HUDEP-2 (cell line): ENCODE data around the gene LINC01488.

Experiments used
- DNase-seq, 76 experiments: peaks; one replicate each; lab custom pipeline; 2025; ENCODE audit not compliant: unreplicated experiment in 76 of 76; lab: John Stamatoyannopoulos, UW

The LINC01488 gene

DNA sequence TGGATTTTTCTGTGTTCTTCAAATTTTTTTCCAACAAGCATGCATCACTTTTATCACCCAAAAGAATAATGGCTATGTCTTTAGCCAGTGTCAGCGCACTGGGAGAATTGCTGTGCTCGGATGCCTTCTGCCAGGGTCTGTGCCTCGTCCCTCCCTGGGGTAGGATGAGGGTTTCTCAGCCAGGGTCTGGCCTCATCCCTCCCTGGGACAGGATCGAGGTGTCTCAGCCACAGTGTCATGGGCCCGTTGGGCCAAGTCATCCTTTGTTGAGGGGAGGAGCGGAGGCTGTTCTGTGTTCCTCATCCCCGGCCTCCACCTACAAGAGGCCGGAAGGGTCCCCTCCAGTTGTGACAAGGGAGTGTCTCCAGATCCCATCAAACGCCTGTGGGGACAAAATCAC, 22.7 kb downstream of the LINC01488 start:
- no peak for DNase-seq

GRCh38 chr11:69504576-69505335, 23.3 kb downstream of the LINC01488 start:
- no peak for DNase-seq

DNA sequence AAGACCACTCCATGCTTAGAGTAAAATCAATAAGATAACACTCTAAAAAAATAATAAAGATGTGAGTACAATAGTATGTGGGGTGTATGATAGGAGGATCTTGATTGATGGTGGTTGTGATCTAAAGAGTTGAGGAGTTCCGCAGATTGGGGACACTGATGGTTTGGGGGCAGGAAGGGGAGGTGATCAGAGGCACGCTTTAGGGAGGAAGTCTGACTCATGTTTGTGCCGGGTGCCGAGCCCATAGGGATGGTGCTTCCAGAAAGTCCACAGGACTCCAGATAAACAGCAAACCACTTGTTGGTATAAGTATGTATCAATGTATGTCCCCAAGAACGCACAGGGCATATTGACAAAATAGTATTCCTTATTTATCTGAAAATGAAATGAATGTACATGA, 27.5 kb downstream of the LINC01488 start:
- no peak for DNase-seq

- DNase-seq, result no peak
These were observed 27.9 kb downstream of the LINC01488 start for GRCh38 chr11:69509381-69509780.

DNA sequence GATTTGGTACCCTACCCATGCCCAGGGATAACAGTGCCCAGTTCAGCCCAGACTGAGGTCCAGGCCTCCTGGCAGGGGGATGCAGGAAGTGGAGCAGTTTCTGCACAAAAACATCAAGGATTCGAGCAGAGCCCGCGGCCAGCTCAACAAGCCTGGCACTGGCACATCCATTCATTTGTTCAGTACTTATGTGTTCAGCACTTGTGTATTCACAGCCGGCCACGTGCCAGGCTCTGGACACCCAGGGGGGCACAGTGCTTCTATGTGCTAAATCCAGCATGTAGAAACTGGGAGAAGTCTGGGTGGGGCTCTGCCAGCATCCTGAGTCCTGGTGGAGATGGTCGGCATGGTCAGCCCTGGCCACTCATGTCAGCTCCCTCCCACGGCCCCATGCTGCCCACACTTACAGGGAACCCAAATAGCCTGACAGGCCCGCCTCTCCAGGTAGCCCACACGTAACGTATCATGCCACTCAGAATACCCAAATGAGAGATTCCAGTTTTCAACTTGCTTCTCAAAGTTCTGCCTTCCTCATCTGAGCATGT, 28.5 kb downstream of the LINC01488 start:
- no peak for DNase-seq

GRCh38 chr11:69510471-69511357, 29.3 kb downstream of the LINC01488 start:
- DNase-seq, result no peak

DNA sequence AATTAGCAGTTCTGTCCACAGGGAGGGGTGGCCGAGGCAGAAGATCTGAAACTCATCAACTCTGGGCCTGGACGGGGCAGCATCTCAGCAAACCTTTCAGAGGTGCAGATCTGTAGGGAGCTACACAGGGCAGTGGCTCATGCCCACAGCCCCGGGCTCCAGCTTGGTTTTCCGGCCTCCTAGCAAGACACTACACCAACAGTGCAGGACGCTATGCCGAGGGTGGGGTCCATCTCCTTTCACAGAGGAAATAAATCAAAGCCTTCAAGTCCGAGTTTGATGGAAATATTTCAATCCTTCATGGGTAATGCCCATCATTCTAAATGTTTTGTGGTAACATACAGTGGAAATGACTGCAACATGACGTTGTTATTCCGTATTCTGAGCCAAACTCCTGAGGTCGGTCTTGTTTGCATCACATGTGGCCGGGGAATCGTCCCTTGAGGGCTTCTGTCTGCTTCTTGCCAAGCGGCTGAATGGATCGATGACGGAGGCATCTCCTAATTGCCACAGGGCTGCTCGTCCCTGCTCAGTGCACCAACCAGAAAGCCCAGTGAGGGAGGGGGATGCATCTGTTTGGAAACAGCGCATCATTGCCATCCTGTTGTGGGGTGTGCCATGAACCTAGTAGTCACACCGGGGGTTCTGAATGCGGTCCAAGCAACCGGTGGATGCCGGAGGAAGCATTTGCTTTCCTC, 30.0 kb downstream of the LINC01488 start:
- DNase-seq, result no peak

DNA sequence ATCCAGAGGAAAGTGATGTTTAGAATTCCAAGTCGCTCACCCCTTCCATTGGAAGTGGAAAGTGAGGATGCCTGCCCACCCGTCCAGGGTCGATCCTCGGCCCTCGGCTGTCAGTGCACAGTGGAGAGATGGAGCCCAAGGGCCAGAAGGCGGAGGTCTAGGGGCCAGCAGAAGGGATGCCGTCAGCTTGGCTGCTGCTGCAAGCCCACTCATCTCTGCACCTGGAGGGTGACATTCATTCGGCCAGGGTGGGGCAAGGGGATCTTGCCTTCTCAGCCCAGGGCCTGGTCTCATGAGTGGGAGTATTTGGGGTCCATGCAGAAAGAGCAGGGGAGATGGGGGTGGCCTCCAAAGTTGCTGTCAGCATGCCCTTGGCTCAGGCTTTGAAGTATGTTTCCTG, 30.7 kb downstream of the LINC01488 start:
- no peak for DNase-seq

GRCh38 chr11:69512790-69513189, 31.3 kb downstream of the LINC01488 start:
- DNase-seq, result no peak

DNA sequence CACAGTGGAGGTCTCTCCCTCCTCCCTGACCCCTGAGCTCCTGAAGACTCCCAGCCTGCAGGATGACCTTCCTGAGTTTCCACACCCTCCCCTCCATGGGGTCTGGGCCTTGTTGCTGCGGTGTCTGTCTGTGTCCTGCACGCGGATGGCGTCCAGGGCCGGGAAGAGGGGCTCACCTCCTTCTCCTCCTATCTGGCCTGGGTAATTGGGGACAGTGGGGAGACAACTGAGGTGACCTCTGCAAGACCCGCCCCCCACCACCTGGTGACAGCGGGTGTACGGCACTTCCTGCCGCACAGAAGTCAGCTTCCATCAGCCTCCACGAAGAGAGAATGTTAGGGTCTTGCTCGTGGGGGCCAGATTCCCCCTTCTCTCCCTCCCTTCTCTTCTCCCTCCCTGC, 31.7 kb downstream of the LINC01488 start:
- DNase-seq, result no peak

DNA sequence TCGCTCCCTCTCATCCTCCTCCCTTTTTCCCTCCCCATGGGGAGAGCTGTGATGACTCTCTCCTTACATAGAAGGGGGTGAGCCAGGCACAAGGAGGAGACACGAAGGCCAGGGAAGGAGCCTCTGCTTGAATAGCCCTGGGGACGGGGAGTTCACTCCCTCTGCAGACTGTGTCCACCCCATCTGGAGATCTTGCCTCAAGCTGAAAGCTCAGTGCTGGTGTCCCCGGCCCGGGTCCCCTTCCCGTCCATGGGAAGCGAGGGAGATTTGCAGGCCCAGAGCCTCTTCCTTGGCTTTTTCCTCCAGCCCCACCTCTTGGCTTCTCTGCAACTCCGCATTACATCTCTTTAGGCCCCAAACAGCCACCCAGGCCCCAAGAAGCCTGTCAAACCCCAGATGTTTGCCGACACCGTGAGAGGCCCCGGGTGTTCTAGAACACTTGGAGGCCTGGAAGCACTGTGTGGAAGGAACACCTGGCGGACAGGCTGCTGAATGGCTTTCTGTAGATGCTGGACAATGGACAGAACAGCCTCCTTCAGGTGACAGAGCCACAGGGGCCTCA, 32.3 kb downstream of the LINC01488 start:
- DNase-seq, result no peak

DNA sequence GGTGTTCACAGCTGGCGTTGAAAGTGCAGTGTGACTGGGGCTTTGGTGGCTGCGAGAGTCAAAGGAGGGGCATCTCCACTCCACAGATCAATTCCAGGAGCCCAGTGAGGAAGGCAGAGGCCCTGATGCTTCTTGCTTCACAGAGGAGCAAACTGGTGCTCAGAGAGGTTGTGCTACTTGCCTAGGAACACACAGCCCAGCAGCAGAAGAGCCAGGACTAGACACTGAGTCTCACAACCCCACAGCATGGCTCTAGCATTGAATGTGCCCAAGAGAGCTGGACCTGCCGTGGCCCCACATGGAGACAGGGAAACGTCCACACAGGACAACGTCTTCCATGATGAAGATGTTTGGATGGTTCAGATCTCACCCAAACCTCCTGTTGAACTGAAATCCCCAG, 33.3 kb downstream of the LINC01488 start:
- DNase-seq, result no peak

- DNase-seq, result no peak
These were observed 34.1 kb downstream of the LINC01488 start for GRCh38 chr11:69515271-69516245.

- DNase-seq, result no peak
These were observed 35.1 kb downstream of the LINC01488 start for GRCh38 chr11:69516526-69516925.

DNA sequence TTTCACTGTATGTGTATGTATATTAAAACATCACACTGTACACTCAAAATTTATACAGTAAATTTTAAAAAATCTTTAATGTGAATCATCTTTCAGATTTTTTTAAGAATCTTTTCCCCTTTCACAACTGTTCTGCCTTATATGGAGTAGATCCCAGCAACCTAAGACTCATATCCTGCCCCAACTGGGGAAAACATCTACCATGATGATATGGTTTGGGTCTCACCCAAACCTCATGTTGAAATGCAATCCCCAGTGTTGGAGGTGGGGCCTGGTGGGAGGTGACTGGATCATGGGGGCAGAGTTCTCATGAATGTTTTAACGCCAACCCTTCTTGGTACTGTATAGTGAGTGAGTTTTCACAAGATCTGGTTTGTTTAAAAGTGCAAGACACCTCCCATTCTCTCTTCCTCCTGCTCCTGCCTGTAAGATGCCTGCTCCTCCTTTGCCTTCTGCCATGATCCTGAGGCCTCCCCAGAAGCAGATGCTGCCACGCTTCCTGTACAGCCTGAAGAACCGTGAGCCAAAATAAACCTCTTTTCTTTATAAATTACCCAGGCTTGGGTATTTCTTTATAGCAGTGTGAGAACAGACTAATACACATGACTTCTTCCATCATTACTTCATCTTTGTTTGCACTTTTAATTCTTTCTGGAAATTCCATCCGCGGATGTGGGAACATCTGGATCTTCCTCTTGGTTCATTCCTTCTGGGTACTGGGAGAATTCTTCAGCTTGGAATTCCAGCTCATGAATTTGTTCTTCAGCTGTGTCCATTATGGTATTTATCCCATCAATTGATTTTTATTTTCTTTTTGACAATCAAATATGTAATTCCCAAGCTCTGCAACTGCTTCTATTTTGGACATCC, 36.9 kb downstream of the LINC01488 start:
- DNase-seq, result no peak

- DNase-seq, result no peak
These were observed 38.9 kb downstream of the LINC01488 start for GRCh38 chr11:69520186-69520916.

GRCh38 chr11:69521457-69521856, 40.0 kb downstream of the LINC01488 start:
- no peak for DNase-seq

DNA sequence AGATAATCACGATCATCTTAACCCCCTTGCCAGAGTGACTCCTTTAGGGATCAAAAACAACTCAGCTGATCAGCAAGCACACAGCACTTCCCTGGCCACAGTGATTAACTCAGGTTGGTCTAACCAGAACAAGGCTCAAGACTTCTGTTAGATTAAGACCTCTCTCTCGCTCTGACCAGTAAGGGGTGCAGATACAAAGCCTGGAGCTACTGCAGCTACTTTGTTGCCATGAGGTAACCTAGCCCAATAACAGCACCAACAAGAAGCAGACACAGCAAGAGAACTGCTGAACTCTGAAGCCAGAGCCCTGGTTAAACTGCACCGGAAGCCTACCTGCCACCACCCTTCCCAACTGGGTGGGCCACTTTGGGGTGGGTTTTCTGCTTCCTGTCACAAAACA, 42.0 kb downstream of the LINC01488 start:
- no peak for DNase-seq
